Left lung (tissue), 10 donors: Measurements from ENCODE around the gene STEAP2. TPM values are rescaled to one million over a fixed set of nuclear protein-coding genes. Genes with fewer than 3 reads are reported as not detected.

ENCODE experiments used
- ATAC-seq: fragments of 200-7000 bp; cut with Tn5 transposase; one replicate; pipeline ENCODE4 v1.9.1; 2020; ENCODE audit warnings: moderate library complexity
- DNase-seq, 4 donors: peaks; one replicate each; pipeline ENCODE4 v3.0.0-alpha.2; 2013 to 2020
- H3K27ac ChIP-seq, 2 donors: fragments of 200-600 bp; sonication (generic) in 1 of 2; one replicate each; pipeline versions ENCODE4 v1.5.0 to v1.8.0; 2020 to 2021
- H3K27me3 ChIP-seq, 2 donors: fragments of 200-600 bp; sonication (generic) in 1 of 2; one replicate each; pipeline versions ENCODE4 v1.5.0 to v1.8.0; 2020 to 2021
- H3K36me3 ChIP-seq, 2 donors: fragments of 200-600 bp; sonication (generic) in 1 of 2; one replicate each; pipeline versions ENCODE4 v1.5.0 to v1.8.0; 2020 to 2021
- H3K4me1 ChIP-seq, 2 donors: fragments of 200-600 bp; one replicate each; pipeline ENCODE4 v1.8.0; 2021
- H3K4me3 ChIP-seq, 2 donors: fragments of 200-600 bp; sonication (generic) in 1 of 2; one replicate each; pipeline versions ENCODE4 v1.5.0 to v1.8.0; 2020 to 2021; ENCODE audit warnings: mild to moderate bottlenecking in 1 of 2
- H3K9me3 ChIP-seq, 2 donors: fragments of 200-600 bp; sonication (generic) in 1 of 2; one replicate each; pipeline versions ENCODE4 v1.5.0 to v1.8.0; 2020 to 2021
- intact Hi-C, 2 donors: fragments of 100-400 bp; cut with DNase I; formaldehyde crosslinking; loops; one replicate each; pipeline versions ENCODE4 v1.11.2 to v1.14.2; 2022
- polyA plus RNA-seq, 6 donors: library from polyadenylated mRNA; unstranded; fragments of 120-200 nt; gene quantifications; one replicate each; pipeline ENCODE4 v1.2.1, GENCODE V29; 2013; ENCODE audit not compliant: insufficient read length in 6 of 6
- total RNA-seq, 2 donors: library from RNA; stranded (reverse); fragmentation: NEBNext Ultra II Directional; extraction: Animal tissue kit (Norgen Biotek cat#: 25700); gene quantifications; one replicate each; pipeline ENCODE4 v1.2.1, GENCODE V29; 2021
- TF ChIP-seq, protein P1 (sequence below), 2 donors: fragments of 200-600 bp; sonication (generic) in 1 of 2; IDR thresholded peaks; one replicate each; pipeline versions ENCODE4 v1.5.0 to v1.8.0; 2021; ENCODE audit warnings: antibody characterized with exemption in 2 of 2
- donor health status: DM: no; HTN: yes; CAD: no.
- donor health status: DM: no; HTN: no; CAD: no.

STEAP2 gene
- total and polyA plus RNA-seq, 8 donors, result 5.8 to 24.6 (median 7.1) TPM

DNA sequence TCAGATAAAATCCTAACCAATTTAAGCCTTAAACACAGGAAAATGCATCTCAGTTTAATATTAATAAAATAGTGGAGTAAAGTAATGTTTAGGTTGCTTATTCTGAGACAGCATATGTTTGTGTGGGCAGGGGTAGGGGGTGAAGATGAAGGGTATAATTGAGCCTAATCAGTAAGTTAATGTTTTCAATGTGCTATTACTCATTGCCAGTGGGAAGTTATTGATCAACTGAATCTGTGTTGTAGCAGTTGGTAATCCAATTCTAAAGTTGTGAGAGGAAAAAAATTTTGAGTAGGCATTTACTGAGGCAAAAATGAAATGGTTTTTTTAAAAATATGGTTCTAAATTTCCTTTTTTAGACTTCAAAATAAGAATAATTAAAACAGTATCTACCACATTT lies 49.9 kb downstream of the STEAP2 start:
- H3K27ac ChIP-seq, result no peak overlapping the region

DNA sequence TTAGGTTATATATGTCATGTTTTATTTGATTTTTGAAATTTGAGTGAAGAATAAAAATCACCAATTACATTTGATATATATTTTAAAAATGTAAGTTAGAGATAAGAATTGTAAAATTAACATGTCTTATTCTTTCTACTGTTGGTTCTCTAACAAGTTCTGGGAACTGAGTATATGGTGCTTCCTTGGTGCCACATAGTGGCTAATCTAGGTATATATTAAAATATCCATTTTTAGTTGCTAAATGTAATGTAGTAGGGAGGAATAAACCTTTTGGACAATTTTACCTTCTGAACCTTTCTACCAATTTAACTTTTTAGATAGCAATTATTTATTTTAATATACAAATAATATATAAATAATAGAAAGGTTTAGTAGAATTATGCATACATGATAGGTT lies 50.9 kb downstream of the STEAP2 start:
- H3K27me3 ChIP-seq, result no peaks in the 10 kb centered on the region
- no peaks in the 10 kb centered on the region for H3K9me3 ChIP-seq
- TF ChIP-seq, protein P1, sequence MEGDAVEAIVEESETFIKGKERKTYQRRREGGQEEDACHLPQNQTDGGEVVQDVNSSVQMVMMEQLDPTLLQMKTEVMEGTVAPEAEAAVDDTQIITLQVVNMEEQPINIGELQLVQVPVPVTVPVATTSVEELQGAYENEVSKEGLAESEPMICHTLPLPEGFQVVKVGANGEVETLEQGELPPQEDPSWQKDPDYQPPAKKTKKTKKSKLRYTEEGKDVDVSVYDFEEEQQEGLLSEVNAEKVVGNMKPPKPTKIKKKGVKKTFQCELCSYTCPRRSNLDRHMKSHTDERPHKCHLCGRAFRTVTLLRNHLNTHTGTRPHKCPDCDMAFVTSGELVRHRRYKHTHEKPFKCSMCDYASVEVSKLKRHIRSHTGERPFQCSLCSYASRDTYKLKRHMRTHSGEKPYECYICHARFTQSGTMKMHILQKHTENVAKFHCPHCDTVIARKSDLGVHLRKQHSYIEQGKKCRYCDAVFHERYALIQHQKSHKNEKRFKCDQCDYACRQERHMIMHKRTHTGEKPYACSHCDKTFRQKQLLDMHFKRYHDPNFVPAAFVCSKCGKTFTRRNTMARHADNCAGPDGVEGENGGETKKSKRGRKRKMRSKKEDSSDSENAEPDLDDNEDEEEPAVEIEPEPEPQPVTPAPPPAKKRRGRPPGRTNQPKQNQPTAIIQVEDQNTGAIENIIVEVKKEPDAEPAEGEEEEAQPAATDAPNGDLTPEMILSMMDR (IDR thresholded peaks at IDR 0.05), result peak in 1 of 2 donors; percentile 27
- H3K27ac ChIP-seq, result no peak overlapping the region
- DNase-seq (peak in 1 of 4 donors; percentile 41), ATAC-seq (peak; percentile 71)
- no peak overlapping the region for H3K4me3 ChIP-seq
- intact Hi-C loops, result no loop called here
- H3K36me3 ChIP-seq, result no peaks in the 10 kb centered on the region
- H3K4me1 ChIP-seq, result no peaks in the 10 kb centered on the region

More for the DNA sequence above, 49.9 kb downstream of the STEAP2 start:
- ATAC-seq, result no peak
- Histone ChIP-seq H3K4me1 (no peaks in the 10 kb centered on the region), H3K4me3 (no peak overlapping the region), H3K36me3 (no peaks in the 10 kb centered on the region), H3K9me3 (no peaks in the 10 kb centered on the region), H3K27me3 (no peaks in the 10 kb centered on the region)
- TF ChIP-seq, protein P1 (IDR thresholded peaks at IDR 0.05), result no peak
- intact Hi-C loops, result no loop called here
- no peak for DNase-seq

DNA sequence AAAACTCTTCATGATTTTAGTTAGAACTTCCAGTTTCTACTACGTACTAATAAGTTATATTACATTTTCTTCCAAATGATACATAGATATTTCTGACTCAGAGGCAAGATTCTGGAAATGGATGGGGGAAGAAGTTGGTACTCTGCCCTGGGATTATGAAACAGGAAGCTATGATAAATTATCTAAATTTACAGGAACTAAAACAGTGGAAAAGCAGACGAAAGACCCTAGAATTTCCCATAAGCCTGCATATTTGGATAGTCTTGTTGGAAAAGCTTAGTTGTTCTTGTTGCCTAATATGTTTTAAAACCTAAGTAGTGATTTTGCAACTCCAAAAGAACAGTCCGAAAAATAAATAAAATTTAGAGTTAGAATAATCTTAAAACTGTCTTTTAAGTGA lies 55.3 kb downstream of the STEAP2 start:
- no peaks in the 10 kb centered on the region for H3K36me3 ChIP-seq
- intact Hi-C loops, result no loop called here
- H3K27me3 ChIP-seq, result no peaks in the 10 kb centered on the region
- peak; percentile 44 for ATAC-seq
- H3K9me3 ChIP-seq, result no peaks in the 10 kb centered on the region
- TF ChIP-seq, protein P1 (IDR thresholded peaks at IDR 0.05), result no peak
- no peaks in the 10 kb centered on the region for H3K4me1 ChIP-seq
- DNase-seq, result peak in 1 of 4 donors; percentile 15
- H3K4me3 ChIP-seq, result no peak overlapping the region
- peak overlapping the region; percentile 35 to 57 for H3K27ac ChIP-seq

DNA sequence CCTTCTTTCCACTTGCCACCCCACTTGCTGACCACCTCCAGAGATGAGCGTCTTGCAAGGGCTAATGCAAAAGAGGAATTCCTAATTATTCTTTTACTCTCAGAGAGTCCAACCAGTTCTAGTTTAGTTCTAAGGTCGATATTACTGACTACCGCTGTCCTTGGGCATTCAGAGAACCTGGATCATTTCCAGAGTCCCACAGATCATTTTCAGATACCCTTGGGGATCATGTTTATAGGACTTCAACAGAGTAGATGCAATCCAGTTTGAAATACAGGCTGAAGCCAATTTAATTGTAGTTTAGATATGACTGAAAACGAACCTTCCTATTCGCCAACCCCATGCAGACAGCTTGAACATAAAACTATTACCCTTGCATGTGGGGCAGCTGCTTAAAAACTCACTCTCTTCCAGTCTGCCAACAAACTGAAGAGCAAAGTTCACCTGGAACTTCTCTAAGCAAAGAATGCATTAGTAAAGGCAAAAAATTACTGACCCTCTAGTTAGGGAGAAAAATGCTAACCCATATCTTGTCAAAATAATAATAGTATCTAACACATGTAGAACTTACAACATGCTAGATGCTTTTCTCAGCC lies 55.8 kb downstream of the STEAP2 start:
- TF ChIP-seq, protein P1 (IDR thresholded peaks at IDR 0.05), result no peak
- no peak for ATAC-seq
- intact Hi-C loops, result no loop called here

DNA sequence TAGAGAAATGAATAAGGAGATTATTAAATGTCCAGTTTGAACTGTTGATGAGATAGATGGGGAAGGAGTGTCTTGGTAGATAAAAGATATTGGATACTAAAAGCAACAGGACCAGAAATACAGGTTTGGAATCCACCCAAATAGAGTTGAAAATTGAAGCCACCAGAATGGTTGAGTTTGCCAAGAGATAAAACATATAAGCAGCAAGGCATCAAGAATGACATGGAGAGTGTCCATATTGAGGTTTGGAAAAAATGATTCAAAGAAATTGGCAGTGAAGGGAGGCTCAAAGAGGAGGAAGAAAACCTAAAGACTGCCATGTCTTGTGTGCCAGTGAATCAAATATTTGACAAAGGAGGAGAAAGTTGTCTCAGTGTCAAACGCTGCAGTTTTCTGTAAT lies 57.6 kb downstream of the STEAP2 start:
- TF ChIP-seq, protein P1 (IDR thresholded peaks at IDR 0.05), result no peak
- no peak for DNase-seq
- H3K4me1 ChIP-seq, result no peaks in the 10 kb centered on the region
- no peak overlapping the region for H3K27ac ChIP-seq
- H3K36me3 ChIP-seq, result no peaks in the 10 kb centered on the region
- no peaks in the 10 kb centered on the region for H3K27me3 ChIP-seq
- ATAC-seq, result no peak
- intact Hi-C loops, result no loop called here
- no peaks in the 10 kb centered on the region for H3K9me3 ChIP-seq
- H3K4me3 ChIP-seq, result no peak overlapping the region

More for the DNA sequence above, 55.8 kb downstream of the STEAP2 start:
- no peaks in the 10 kb centered on the region for H3K27me3 ChIP-seq
- H3K4me3 ChIP-seq, result no peak overlapping the region
- peak overlapping the region; percentile 35 to 57 for H3K27ac ChIP-seq
- no peaks in the 10 kb centered on the region for H3K4me1 ChIP-seq
- H3K9me3 ChIP-seq, result no peaks in the 10 kb centered on the region
- no peak for DNase-seq
- H3K36me3 ChIP-seq, result no peaks in the 10 kb centered on the region
